SH-SY5Y (cell line): ENCODE results near the gene NMB.

ENCODE experiments used
- GATA2 ChIP-seq: IDR thresholded peaks from 2 replicates; pipeline ENCODE4 v1.6.1; 2011; ENCODE audit warnings: mild to moderate bottlenecking, low read depth, low read length
- GATA3 ChIP-seq: IDR thresholded peaks from 2 replicates; pipeline ENCODE4 v1.6.1; 2011; ENCODE audit warnings: low read depth, mild to moderate bottlenecking, low read length, moderate library complexity

DNA sequence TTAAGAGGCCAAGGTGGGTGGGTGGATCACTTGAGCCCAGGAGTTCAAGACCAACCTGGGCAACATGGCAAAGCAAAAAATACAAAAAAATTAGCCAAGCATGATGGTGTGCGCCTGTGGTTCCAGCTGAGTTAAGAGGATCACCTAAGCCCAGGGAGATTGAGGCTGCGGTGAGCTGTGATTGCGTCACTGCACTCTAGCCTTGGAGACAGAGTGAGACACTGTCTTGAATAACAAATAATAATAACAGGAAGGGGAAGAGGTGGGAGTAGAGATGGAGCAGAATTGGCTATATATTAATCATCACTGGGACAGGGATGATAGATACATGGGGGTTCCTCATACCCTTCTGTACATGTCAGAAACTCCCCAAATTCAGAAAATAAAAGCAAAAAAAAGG, 23.8 kb upstream of the NMB start:
- TF ChIP-seq GATA3: no peak
- TF ChIP-seq GATA2: no peak
